HepG2 (cell line): ENCODE measurements around the gene KIZ. TPM values are rescaled to one million over a fixed set of nuclear protein-coding genes. Genes with fewer than 3 reads are reported as not detected.

Experiments used
- ATAC-seq: fragments of 200-7000 bp; cut with Tn5 transposase; 3 replicates; pipeline ENCODE4 v1.9.1; 2020; ENCODE audit warnings: mild to moderate bottlenecking, moderate library complexity
- BruUV-seq: library from RNA; stranded (reverse); fragments of 400-500 nt; replicated peaks from 2 replicates; lab custom pipeline; 2021; lab: Mats Ljungman, UMichigan
- CTCF ChIA-PET: fragments of 300-600 bp; formaldehyde crosslinking; extraction: SDS; loops from one replicate; lab custom pipeline; 2021; ENCODE audit warnings: low total read pairs, inconsistent platforms, low intra/inter-chr PET ratio; lab: Yijun Ruan, JAX
- POLR2A ChIA-PET: fragments of 350-600 bp; sonication (Branson Sonifier 250); formaldehyde crosslinking; loops from one replicate; lab custom pipeline; 2020; ENCODE audit warnings: antibody characterized with exemption, inconsistent platforms; lab: Yijun Ruan, JAX
- DNase-seq: peaks from one replicate; pipeline ENCODE4 v3.0.0-alpha.2; 2015; ENCODE audit warnings: low spot score
- FAIRE-seq: peaks from 3 replicates; lab custom pipeline; 2011; peaks lifted over from hg19 to GRCh38; lab: Jason Lieb, UNC
- H2AFZ ChIP-seq: one replicate; pipeline ENCODE4 v1.6.1; 2011; ENCODE audit warnings: low read length, inconsistent platforms
- H3K27ac ChIP-seq: fragments of 300-600 bp; 3 replicates; pipeline ENCODE4 v1.8.0; 2011; ENCODE audit warnings: mixed run types, mild to moderate bottlenecking, mixed read lengths, low read length, inconsistent platforms; ENCODE audit not compliant: insufficient read depth; ENCODE audit errors: extremely low read length
- H3K27me3 ChIP-seq, 2 experiments: fragments of 200-600 bp in 1 of 2; 2 replicates in 1 of 2; 3 replicates in 1 of 2; pipeline versions ENCODE4 v1.6.0 to v1.8.0; 2011; ENCODE audit warnings: low read length in 2 of 2, mild to moderate bottlenecking in 2 of 2, moderate library complexity in 2 of 2, inconsistent platforms in 1 of 2; ENCODE audit not compliant: insufficient read depth in 2 of 2, control insufficient read depth in 1 of 2
- H3K36me3 ChIP-seq, 2 experiments: fragments of 200-600 bp in 1 of 2; replicated peaks in 1 of 2; 2 replicates in 1 of 2; 3 replicates in 1 of 2; pipeline versions ENCODE4 v1.5.1 to v1.8.0; 2011; ENCODE audit warnings: low read length in 2 of 2, inconsistent platforms in 1 of 2; ENCODE audit not compliant: insufficient read depth in 2 of 2, control insufficient read depth in 1 of 2
- H3K4me1 ChIP-seq: 2 replicates; pipeline ENCODE4 v1.5.1; 2012; ENCODE audit warnings: low read length, inconsistent platforms; ENCODE audit not compliant: insufficient read depth
- H3K4me2 ChIP-seq: 2 replicates; pipeline ENCODE4 v1.6.0; 2011; ENCODE audit warnings: low read depth, low read length, inconsistent platforms
- H3K4me3 ChIP-seq, 3 experiments: fragments of 200-600 bp in 1 of 3; sonication (generic), shearing (Covaris generic) in 1 of 3; replicated peaks in 1 of 3; 2 replicates each; pipeline ENCODE4 v1.5.1; 2011 to 2016; ENCODE audit warnings: low read length in 3 of 3, inconsistent platforms in 2 of 3, low read depth in 2 of 3, mild to moderate bottlenecking in 2 of 3, control low read depth in 1 of 3, mixed read lengths in 1 of 3; ENCODE audit not compliant: insufficient read depth in 1 of 3
- H3K79me2 ChIP-seq: one replicate; pipeline ENCODE4 v1.6.1; 2011; ENCODE audit warnings: low read length, inconsistent platforms; ENCODE audit not compliant: insufficient read depth
- H3K9ac ChIP-seq: 2 replicates; pipeline ENCODE4 v1.6.0; 2011; ENCODE audit warnings: mild to moderate bottlenecking, low read depth, low read length, inconsistent platforms; ENCODE audit not compliant: insufficient read depth
- H3K9me3 ChIP-seq: 2 replicates; pipeline ENCODE4 v1.5.1; 2012; ENCODE audit warnings: mild to moderate bottlenecking, low read length
- H4K20me1 ChIP-seq: 2 replicates; pipeline ENCODE4 v1.6.0; 2011; ENCODE audit warnings: inconsistent platforms, mild to moderate bottlenecking, low read length, moderate library complexity; ENCODE audit not compliant: insufficient read depth
- HDAC6 ChIP-seq: fragments of 200-600 bp; sonication (generic); IDR thresholded peaks from 2 replicates; pipeline ENCODE4 v1.7.0; 2017; ENCODE audit warnings: mild to moderate bottlenecking, antibody characterized with exemption, low read length, low read depth
- HIC2 ChIP-seq: sonication (generic); formaldehyde crosslinking; IDR thresholded peaks from 2 replicates; pipeline ENCODE4 v1.9.0; 2022; ENCODE audit warnings: low read depth, missing genetic modification reagents
- MAFF ChIP-seq: IDR thresholded peaks from 2 replicates; pipeline ENCODE4 v1.6.1; 2011; ENCODE audit warnings: low read depth, low read length, improper control_type of control experiment
- PITX1 ChIP-seq: sonication (generic); formaldehyde crosslinking; IDR thresholded peaks from 2 replicates; pipeline ENCODE4 v1.5.1; 2020; ENCODE audit warnings: mild to moderate bottlenecking, missing genetic modification reagents
- PRDM10 ChIP-seq: sonication (generic); formaldehyde crosslinking; IDR thresholded peaks from 2 replicates; pipeline ENCODE4 v1.4.0; 2020; ENCODE audit warnings: low read depth, missing genetic modification reagents
- STAG1 ChIP-seq: sonication (generic); formaldehyde crosslinking; IDR thresholded peaks from 2 replicates; pipeline ENCODE4 v1.4.0; 2020; ENCODE audit warnings: missing genetic modification reagents
- ZFP36L2 ChIP-seq: sonication (generic); formaldehyde crosslinking; IDR thresholded peaks from 2 replicates; pipeline ENCODE4 v1.4.0; 2020; ENCODE audit warnings: missing genetic modification reagents
- ZNF253 ChIP-seq: sonication (generic); formaldehyde crosslinking; IDR thresholded peaks from 2 replicates; pipeline ENCODE4 v1.8.0; 2022; ENCODE audit warnings: mild to moderate bottlenecking, missing genetic modification reagents, borderline replicate concordance
- ZNF343 ChIP-seq: sonication (generic); formaldehyde crosslinking; IDR thresholded peaks from 2 replicates; pipeline ENCODE4 v1.4.0; 2020; ENCODE audit warnings: mild to moderate bottlenecking, missing genetic modification reagents
- WGBS: methylation state at CpG from one replicate; pipeline ENCODE4 v1.1.6; 2017; ENCODE audit warnings: low lambda C conversion rate; 5-methylcytosine and 5-hydroxymethylcytosine counted together
- in situ Hi-C: cut with HindIII; loops from 2 replicates; pipeline ENCODE4 v1.10.0; 2017; ENCODE audit warnings: low pct_unique_long_range_greater_than_20kb; ENCODE audit not compliant: extremely low pct_ligation_motif_present
- intact Hi-C: fragments of 100-400 bp; cut with micrococcal nuclease; formaldehyde crosslinking; loops from one replicate; pipeline ENCODE4 v1.10.0; 2022; ENCODE audit not compliant: unreplicated experiment
- polyA plus RNA-seq, 8 experiments: library from polyadenylated mRNA; depleted of rRNA in 3 of 8; stranded (reverse) in 7 of 8; unstranded in 1 of 8; fragments of >200 nt; fragmentation: Illumina TruSeq in 4 of 8; extraction: Trizol in 4 of 8; gene quantifications; 2 replicates each; pipeline versions ENCODE4 v1.2.1 to v1.2.3, GENCODE V29; 2011 to 2016; ENCODE audit warnings: low read depth in 4 of 8, missing spikeins in 1 of 8, mixed read lengths in 1 of 8; ENCODE audit not compliant: insufficient read depth in 1 of 8
- total RNA-seq, 5 experiments: library from RNA; depleted of rRNA; stranded (reverse); fragments of >200 nt; fragmentation: Illumina TruSeq; extraction: Trizol; gene quantifications; 2 replicates each; pipeline ENCODE4 v1.2.3, GENCODE V29; 2016; ENCODE audit warnings: low read depth in 1 of 5

Gene KIZ
- total and polyA plus RNA-seq, 2 of the 13 experiments (the other 11 are each of a cell fraction or from before 2014, with no cell fraction given) = 46.3 to 114 TPM

- peaks cover 15 to 60% of the 10 kb centered on the region in 2 experiments for H3K36me3 ChIP-seq
- intact Hi-C loops (loop anchor here (5.0 kb wide), 3 partner anchors 64 to 144 kb away; partner anchors contain the start of gene XRN2), in situ Hi-C loops (loop anchor here (5.0 to 10.0 kb wide), 2 partner anchors 264 to 373 kb away; no protein-coding TSS in a partner anchor)
- ATAC-seq (no peak), DNase-seq (no peak), FAIRE-seq (no peak)
- no peak overlapping the region for H3K4me3 ChIP-seq
- H3K9me3 ChIP-seq = no peaks in the 10 kb centered on the region
- peaks cover 6% of the 10 kb centered on the region for H4K20me1 ChIP-seq
- no peak for TF ChIP-seq HDAC6
- TF ChIP-seq ZNF253 (CRISPR knock-in tag) = no peak
- no peak overlapping the region for H2AFZ ChIP-seq
- H3K9ac ChIP-seq = no peak overlapping the region
- H3K27me3 ChIP-seq = no peaks in the 10 kb centered on the region
- CTCF ChIA-PET = interaction anchor here (7.3 kb wide), 1 partner anchor 267 kb away, joined by 181 read pairs; no protein-coding TSS in a partner anchor
- POLR2A ChIA-PET = no interaction called here
- H3K79me2 ChIP-seq = no peaks in the 10 kb centered on the region
- no peak overlapping the region for H3K27ac ChIP-seq
- no TSS peak for BruUV-seq
- no peak overlapping the region for H3K4me2 ChIP-seq
- WGBS = 91% methylated on average over 10 of the region's 10 CpGs
- peaks cover 6% of the 10 kb centered on the region; the same call in 1 of the 2 replicates for H3K4me1 ChIP-seq
These were observed 112.3 kb downstream of the KIZ start for GRCh38 chr20:21237956-21238799.

- H3K27me3 ChIP-seq = no peaks in the 10 kb centered on the region
- H3K27ac ChIP-seq = no peak overlapping the region
- ATAC-seq (no peak), FAIRE-seq (no peak), DNase-seq (no peak)
- POLR2A ChIA-PET = no interaction called here
- BruUV-seq = no TSS peak
- H3K79me2 ChIP-seq = no peaks in the 10 kb centered on the region
- intact Hi-C loops = loop anchor here (5.0 kb wide), 3 partner anchors 63 to 143 kb away; partner anchors contain the start of gene XRN2
- H3K36me3 ChIP-seq = peaks cover 15 to 64% of the 10 kb centered on the region in 2 experiments
- H3K9ac ChIP-seq = no peak overlapping the region
- in situ Hi-C loops = loop anchor here (5.0 to 10.0 kb wide), 2 partner anchors 263 to 374 kb away; no protein-coding TSS in a partner anchor
- H3K4me2 ChIP-seq = no peak overlapping the region
- H3K4me3 ChIP-seq = no peak overlapping the region
- 92% methylated on average over 6 of the region's 6 CpGs for WGBS
- peaks cover 6% of the 10 kb centered on the region; the same call in 1 of the 2 replicates for H3K4me1 ChIP-seq
- H4K20me1 ChIP-seq = peaks cover 6% of the 10 kb centered on the region
- CTCF ChIA-PET = interaction anchor here (7.3 kb wide), 1 partner anchor 266 kb away, joined by 181 read pairs; no protein-coding TSS in a partner anchor
- no peak overlapping the region for H2AFZ ChIP-seq
- no peaks in the 10 kb centered on the region for H3K9me3 ChIP-seq
- TF ChIP-seq HIC2 (CRISPR knock-in tag) = no peak
- TF ChIP-seq MAFF = peak; percentile 87
- no peak for TF ChIP-seq PITX1 (CRISPR knock-in tag)
- TF ChIP-seq STAG1 (CRISPR knock-in tag) = no peak
- TF ChIP-seq ZFP36L2 (CRISPR knock-in tag) = no peak
- no peak for TF ChIP-seq ZNF343 (CRISPR knock-in tag)
- TF ChIP-seq PRDM10 (CRISPR knock-in tag) = no peak
These were observed 113.1 kb downstream of the KIZ start for GRCh38 chr20:21238818-21239536.
